Measurements from ENCODE around the gene STRA6.
"Not testable (repeated sequence)": the region's sequence is repeated elsewhere in the genome, so short reads cannot be mapped to it uniquely, and the experiment has no call there.

Gene STRA6

DNA sequence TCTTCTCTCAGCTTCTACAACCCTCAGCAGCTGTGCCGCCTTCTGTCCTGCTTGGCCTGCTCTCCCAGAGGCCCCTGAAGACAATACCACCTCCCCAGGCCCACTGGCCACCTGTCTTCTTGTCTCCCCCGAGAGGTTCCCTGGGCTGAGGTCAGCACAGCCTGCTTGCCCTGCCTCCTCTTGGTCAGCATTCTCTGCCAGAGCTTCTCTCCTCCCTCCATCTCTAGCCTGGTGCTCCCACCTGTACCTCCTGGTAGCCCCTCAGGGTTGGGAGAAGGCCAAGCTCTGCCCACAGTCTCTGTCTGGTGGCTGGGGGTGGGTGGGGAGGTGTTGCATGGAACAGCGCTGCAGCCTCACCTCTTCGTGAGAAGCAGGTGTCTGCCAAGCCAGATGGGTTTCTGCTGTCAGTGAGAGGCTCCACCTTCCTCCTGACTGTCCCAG lies 34.7 kb downstream of the STRA6 start:
- TF ChIP-seq, protein P1, sequence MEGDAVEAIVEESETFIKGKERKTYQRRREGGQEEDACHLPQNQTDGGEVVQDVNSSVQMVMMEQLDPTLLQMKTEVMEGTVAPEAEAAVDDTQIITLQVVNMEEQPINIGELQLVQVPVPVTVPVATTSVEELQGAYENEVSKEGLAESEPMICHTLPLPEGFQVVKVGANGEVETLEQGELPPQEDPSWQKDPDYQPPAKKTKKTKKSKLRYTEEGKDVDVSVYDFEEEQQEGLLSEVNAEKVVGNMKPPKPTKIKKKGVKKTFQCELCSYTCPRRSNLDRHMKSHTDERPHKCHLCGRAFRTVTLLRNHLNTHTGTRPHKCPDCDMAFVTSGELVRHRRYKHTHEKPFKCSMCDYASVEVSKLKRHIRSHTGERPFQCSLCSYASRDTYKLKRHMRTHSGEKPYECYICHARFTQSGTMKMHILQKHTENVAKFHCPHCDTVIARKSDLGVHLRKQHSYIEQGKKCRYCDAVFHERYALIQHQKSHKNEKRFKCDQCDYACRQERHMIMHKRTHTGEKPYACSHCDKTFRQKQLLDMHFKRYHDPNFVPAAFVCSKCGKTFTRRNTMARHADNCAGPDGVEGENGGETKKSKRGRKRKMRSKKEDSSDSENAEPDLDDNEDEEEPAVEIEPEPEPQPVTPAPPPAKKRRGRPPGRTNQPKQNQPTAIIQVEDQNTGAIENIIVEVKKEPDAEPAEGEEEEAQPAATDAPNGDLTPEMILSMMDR (IDR thresholded peaks at IDR 0.05; ENCODE audit: insufficient read depth, low read depth, low read length, missing control alignments) = no peak
- no peak overlapping the region for H3K4me3 ChIP-seq (ENCODE audit: low read depth, low read length)
- DNase-seq (ENCODE audit: low read depth) = peak; percentile 64

DNA sequence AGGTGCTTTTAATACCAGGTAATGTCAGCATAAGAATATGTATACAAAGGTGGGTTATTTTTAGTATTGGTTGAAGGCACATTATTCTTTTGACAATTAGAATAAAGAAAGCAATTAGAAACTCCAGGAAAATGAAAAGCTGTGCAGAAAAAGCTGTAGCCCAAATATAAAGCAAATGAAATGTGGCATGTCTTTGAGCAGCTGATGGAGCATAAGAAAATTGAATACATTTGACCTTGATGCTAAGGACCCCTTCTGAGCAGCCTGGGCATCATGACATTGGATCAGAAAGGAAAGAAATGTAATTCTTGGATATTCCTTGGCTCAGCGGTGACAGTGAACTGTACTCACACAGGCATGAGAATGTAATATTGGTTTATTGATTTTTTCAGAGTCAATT lies 37.1 kb downstream of the STRA6 start:
- no peak overlapping the region for H3K4me3 ChIP-seq (ENCODE audit: low read depth, low read length)
- TF ChIP-seq, protein P1 (IDR thresholded peaks at IDR 0.05; ENCODE audit: insufficient read depth, low read depth, low read length, missing control alignments) = no peak
- DNase-seq (ENCODE audit: low read depth) = no peak

DNA sequence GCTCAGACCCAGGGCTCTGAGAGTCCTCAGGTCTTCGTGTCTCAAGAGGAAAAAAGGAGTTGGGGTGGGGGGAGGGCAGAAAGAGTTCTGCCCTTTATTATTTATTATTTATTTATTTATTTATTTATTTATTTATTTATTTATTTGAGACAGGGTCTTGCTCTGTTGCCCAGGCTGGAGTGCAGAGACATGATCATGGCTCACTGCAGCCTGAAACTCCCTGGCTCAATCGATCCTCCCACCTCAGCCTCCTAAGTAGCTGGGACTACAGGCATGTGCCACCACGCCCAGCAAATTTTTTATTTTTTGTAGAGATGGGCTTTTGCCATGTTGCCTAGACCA lies 40.4 kb downstream of the STRA6 start:
- not testable (repeated sequence) for H3K4me3 ChIP-seq (ENCODE audit: low read depth, low read length); DNase-seq (ENCODE audit: low read depth)

DNA sequence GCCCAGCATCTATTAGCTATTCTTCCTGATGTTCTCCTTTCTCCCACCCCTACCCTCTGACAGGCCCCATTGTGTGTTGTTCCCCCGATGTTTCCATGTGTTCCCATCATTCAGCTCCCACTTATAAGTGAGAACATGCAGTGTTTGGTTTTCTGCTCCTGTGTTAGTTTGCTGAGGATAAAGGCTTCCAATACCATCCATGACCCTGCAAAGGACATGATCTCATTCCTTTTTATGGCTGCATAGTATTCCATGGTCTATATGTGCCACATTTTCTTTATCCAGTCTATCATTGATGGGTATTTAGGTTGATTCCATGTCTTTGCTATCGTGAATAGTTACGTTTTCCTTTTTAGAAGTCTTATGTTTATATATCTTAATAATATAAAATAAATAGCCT lies 42.2 kb downstream of the STRA6 start:
- not testable (repeated sequence) for DNase-seq (ENCODE audit: low read depth); H3K4me3 ChIP-seq (ENCODE audit: low read depth, low read length)

DNA sequence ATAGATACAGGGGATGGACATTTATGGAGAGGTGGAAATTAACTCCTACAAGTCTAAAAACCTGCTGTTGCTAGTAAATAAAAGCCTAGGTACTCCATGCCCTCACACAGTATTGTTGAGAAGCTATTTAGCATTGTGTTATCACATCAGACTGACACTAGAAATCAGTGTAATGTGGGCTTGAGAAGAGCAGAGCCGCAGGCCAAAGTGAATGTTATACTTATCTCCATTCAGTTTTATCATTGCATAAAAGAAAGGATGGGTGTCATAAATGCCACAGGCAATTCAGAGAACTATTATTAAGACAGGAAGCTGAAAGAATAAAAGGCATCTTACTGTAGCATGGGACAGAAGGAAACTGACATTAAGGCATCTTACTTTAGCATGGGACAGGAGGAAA lies 42.8 kb downstream of the STRA6 start:
- TF ChIP-seq, protein P1 (IDR thresholded peaks at IDR 0.05; ENCODE audit: insufficient read depth, low read depth, low read length, missing control alignments) = no peak
- DNase-seq (ENCODE audit: low read depth) = no peak
- H3K4me3 ChIP-seq (ENCODE audit: low read depth, low read length) = no peak overlapping the region

- no peak overlapping the region for H3K4me3 ChIP-seq (ENCODE audit: low read depth, low read length)
- TF ChIP-seq, protein P1 (IDR thresholded peaks at IDR 0.05; ENCODE audit: insufficient read depth, low read depth, low read length, missing control alignments) = no peak
- DNase-seq (ENCODE audit: low read depth) = peak; percentile 83
Observed at GRCh38 chr15:74158855-74159650, 43.5 kb downstream of the STRA6 start.

DNA sequence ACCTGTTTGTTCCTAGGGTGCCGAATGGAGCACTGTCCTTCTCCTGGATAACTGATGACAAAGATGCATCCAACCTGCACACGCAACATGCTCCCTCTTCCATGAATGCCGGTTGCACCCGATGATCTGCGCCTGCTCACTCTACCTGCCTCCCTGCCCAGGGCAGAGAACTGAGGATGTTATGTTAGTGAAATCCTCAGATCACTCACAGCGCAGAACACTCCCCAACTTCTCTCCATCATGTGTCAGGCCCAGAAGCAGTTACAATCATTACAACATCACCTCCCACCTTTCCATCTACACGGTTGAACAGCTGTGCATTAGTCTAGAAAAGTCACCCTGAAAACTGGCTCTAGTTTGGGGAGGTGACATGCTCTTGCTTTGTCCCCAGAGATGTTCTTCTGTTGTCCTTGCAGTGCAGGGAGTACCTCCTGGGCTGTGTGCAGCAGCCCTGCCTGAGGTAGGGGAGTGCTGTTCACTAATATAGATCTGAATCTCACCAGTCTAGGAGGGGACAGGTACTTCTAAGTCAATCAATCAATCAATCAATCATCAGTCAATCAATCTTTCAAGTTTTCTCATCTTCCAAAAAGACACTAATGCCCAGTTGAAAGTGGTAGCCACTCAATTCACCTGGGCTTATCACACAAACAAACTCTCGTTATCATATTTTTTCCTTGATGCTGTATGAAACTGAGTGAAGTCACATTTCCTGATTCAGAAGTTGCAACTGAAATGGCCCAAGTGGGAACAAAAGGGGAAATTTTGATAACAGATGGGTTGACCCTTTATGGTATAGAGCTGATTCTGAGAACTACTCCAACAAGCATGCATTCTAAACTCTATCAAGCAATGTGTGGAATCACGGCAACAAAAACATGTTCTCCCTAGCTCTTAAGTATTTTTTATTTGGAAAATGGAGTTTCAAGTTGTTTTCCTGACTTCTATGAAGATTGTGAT lies 44.4 kb downstream of the STRA6 start:
- no peak overlapping the region for H3K4me3 ChIP-seq (ENCODE audit: low read depth, low read length)
- TF ChIP-seq, protein P1 (IDR thresholded peaks at IDR 0.05; ENCODE audit: insufficient read depth, low read depth, low read length, missing control alignments) = no peak
- peak; percentile 41 for DNase-seq (ENCODE audit: low read depth)

Measured in GM12865 (cell line).